Measurements from ENCODE around the gene ZIC5.
"Not testable (repeated sequence)": the region's sequence is repeated elsewhere in the genome, so short reads cannot be mapped to it uniquely, and the experiment has no call there.

Gene ZIC5

DNA sequence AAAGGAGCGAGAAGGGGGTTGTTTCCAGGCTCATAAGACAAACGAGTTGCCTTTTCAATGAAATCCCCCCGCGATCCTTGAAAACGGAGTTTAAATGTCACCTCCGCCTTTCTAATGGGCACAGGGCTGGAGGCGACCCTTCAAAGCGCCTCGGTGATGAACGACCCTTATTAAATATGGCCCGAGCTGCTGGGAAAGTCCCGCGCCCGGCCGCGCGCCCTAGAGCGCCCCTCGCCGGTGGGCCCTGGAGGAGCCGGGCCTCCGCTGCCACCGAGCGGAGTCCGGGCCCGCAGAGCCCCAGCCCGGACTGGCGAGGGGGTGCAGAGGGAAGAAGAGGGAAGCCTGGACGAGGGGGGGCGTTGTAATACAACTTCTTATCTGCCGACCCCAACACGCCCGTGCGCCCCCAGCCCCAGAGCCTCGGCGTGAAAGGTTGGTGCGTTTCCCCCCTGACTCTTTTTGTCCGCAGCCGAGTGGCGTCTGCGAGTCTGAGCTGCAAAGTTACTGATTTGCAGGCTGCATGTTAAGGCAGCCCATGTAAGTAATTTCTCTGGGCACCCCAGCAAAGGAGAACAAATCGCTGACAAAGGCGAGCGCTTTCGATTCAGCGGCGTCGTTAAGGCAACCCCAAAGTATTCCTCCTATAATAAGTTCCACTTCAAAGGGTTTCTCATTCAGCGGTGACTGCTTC is 11.9 kb downstream of the ZIC5 start:
- DNase-seq: peak; percentile 89

- DNase-seq: no peak
Observed at GRCh38 chr13:99959127-99959539, 12.4 kb downstream of the ZIC5 start.

- DNase-seq: no peak
Observed at GRCh38 chr13:99958406-99959126, 13.0 kb downstream of the ZIC5 start.

GRCh38 chr13:99956473-99957349 is 14.9 kb downstream of the ZIC5 start:
- no peak for DNase-seq

DNA sequence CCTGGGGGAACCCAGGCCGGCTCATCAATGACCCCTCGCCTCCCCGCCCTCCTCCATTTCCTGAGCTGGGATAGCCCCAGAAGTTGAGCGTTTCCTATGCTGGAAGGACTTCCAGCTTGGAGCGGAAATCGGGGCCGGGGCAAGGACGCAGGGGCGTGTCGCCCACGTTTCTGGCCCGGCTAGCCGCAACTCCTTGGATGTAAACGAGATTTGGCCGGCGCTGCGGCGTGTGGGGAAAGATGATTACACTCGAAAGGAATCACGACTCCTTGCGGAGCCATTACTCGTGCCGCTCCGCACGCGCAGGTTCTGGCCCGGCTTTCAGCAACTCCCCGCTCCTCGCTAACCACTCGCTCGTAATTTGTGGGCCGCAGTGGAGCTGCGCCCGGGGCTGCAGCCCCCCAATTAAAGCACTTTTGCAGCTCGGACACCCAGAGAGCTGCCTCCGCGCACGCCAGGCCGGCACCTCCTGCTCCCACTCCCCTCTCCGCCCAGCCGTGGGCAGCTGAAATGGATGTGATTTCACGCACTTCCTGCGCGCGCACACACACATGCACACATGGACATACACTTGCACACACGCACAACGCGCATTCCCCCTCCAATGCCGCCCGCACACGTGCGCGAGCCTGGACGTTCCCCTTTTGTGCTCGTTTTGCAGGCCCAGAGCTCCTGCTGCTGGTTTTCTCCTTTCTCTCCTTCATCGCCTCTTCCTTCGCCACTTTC is 15.7 kb downstream of the ZIC5 start:
- DNase-seq: no peak

DNA sequence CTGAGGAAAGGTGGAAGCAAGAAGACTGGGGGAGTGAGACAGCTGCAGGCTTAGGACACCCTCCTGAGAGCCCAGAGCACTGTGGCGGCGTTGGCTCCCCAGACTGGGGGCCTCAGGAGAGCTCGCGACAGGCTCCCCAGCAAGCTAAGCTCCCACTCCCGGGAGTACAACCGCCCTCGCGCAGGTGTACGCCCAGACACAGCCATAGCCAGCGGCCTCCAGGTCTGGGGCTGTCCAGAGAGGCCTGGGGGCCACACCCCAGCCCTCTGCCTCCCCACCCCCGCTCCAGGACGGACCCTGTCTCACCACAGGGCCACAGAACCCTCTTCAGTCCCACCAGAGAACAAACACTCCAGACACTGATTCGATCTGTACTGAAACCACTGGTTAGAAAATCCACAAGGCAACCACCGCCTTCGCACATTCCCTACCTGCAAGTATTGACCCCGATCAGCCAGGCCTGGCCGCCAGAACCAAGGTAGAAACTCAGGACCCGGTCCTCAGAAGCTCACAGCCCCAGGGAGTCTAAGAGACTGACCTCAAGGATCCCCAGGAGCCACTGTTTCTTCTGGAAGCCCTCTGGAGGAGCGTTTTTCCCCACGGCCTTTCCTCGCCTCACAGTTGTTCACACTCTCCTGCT is 16.3 kb downstream of the ZIC5 start:
- DNase-seq: no peak

DNA sequence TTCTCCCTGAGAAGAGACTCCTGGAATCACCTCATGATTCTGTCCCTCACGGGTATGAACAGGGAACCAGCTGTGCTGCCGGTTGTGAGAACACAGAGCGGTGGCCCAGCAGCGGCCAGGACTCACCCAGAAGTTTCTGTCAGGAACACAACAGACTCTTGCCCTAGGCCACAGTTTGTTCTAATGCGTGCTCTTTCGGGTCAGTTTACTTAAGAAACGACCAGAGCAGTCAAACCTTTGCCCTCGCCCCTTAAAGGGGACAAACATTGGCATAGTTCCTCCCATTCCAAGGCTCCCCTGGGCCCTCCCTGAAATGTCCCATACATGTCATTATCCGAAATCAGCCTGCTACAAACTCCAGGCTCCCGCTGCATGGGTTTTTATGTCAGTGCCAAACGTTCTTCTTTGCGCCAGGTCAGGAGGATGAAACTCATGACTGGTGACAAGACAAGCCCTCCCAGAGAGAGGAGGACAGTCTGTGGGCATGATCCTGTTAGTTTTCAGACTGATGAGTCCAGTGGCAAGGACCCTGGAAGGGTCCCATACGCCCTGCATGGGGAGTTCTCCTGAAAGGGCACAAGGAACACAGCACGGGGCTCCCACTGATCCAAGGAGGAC is 18.3 kb downstream of the ZIC5 start:
- no peak for DNase-seq

DNA sequence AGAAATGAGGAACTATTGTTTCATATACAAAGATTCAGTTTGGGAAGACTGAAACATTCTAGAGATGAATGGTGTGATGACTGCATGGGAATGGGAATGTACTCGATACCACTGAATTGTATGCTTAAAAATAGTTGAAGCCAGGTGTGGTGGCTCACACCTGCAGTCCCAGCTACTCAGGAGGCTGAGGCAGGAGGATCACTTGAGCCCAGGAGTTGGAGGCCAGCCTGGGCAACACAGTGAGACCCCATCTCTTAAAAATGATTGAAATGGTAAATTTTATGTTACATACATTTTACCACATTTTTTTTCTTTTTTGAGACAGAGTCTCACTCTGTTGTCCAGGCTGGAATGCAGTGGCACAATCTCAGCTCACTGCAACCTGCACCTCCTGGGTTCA is 19.9 kb downstream of the ZIC5 start:
- not testable (repeated sequence) for DNase-seq

DNA sequence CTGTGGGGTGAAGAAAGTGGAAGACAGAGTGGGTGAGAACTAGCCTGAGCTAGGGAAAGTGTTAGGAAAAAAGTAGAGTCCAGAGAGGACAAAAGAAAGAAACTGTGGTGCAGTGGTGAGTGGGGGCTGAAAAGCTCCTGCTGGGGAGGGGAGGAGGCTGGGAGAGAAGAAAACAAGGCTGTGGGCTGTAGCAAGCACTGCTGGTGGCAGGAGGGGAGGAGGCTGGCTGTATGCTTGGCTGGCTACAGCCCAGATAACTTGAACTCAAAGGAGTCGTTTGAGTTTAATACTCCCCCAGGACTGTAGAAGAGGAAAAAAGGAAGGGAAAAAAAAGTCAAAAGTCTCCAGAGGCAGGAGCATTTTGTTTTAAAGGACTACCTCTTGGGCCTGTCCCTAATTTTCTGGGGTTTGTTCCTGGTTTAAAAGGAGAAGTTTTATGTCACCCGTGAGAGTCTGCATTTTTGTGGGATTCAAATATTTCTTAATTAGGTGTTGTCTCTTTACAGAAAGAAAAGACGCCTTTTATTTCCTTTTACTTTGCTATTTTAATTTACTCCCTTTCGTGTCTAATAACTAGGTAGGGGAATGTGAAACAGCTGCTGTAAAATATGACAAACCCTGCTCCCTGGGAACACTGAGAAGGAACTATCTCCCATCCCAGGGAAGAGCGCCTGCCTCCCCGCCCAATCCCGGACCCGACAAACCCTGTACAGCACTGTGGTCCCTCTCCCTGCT is 21.7 kb downstream of the ZIC5 start:
- peak; percentile 47 for DNase-seq

GRCh38 chr13:99948907-99949678 is 22.5 kb downstream of the ZIC5 start:
- no peak for DNase-seq

DNA sequence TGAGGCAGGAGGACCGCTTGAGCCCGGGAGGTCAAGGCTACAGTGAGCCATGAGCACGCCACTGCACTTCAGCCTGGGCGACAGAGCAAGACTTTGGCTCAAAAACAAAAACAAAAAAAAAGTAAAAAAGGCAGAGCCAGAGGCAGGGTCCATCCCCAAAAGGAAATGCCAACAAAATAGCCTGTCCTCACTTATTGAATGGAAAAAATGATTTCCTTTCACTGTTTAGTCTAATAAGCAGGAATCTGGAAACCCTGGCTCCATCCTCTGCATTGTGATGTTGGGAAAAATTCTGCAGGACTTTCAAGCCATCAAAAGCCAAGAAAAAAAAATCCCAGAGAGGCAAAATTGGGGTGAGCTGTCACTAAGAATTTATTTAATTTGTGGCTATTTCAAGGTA is 23.2 kb downstream of the ZIC5 start:
- no peak for DNase-seq

DNA sequence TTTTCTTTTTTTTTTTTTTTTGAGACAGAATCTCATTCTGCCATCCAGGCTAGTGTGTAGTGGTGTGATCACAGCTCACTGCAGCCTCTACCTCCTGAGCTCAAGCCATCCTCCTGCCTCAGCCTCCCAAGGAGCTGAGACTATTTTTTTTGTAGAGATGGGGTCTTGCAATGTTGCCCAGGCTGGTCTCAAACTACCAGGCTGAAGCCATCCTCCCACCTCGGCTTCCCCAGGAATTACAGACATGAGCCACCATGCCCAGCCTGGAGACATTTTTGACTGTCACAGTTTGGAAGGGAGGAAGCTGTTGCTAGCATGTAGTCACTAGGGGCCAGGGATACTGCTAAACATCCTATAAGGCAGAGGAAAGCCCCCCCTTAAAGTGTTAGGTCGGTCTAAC is 23.9 kb downstream of the ZIC5 start:
- DNase-seq: no peak

GRCh38 chr13:99945515-99945914 is 26.1 kb downstream of the ZIC5 start:
- DNase-seq: not testable (repeated sequence)

- no peak for DNase-seq
Observed at GRCh38 chr13:99944606-99945005, 27.0 kb downstream of the ZIC5 start.

- no peak for DNase-seq
Observed at GRCh38 chr13:99944102-99944501, 27.5 kb downstream of the ZIC5 start.

DNA sequence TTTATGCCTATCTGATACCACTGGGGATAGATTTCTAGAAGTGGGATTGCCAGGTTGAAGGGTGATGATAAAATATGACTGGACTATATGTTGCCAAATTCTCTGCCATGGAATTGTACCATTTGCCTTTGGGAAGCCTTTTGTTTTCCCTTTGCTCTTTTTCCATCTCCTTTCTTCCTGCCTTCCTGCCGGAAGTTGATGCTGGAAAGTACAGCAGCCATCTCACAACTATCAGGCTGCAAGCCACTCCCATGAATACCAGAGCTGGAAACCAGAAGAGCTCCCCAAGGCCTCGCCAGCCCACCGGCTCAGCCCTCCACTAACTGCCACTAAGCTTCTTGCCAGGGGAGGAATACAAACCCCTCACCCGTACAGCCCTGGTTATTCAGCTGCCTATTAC is 29.7 kb downstream of the ZIC5 start:
- DNase-seq: no peak

- DNase-seq: no peak
Observed at GRCh38 chr13:99941086-99941485, 30.5 kb downstream of the ZIC5 start.

GRCh38 chr13:99938635-99939034 is 32.9 kb downstream of the ZIC5 start:
- no peak for DNase-seq

- DNase-seq: peak; percentile 42
Observed at GRCh38 chr13:99935772-99936171, 35.8 kb downstream of the ZIC5 start.

GRCh38 chr13:99932912-99933311 is 38.7 kb downstream of the ZIC5 start:
- no peak for DNase-seq
